ENCODE results near the gene CFI.
"Not testable (repeated sequence)": the region's sequence is repeated elsewhere in the genome, so short reads cannot be mapped to it uniquely, and the experiment has no call there.

The CFI gene

DNA sequence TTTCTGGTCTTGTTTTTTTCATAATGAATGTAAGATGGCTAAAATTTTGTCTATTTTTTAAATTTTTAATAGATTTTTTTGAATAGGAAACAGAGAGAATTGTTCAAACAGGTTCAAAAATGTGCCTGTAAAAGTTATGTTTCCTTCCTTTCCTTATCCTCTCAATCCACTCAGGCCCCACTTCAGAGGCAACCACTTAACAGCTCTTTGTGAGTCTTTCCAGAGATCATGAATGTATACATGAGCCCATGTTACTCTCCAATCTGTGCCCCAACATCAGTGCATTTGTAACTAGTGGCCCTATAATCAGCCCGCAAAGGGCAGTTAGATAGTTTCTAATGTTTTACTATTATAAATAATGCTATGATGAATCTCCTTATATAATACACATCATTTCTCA, 14.0 kb downstream of the CFI start:
- no peak for DNase-seq

DNA sequence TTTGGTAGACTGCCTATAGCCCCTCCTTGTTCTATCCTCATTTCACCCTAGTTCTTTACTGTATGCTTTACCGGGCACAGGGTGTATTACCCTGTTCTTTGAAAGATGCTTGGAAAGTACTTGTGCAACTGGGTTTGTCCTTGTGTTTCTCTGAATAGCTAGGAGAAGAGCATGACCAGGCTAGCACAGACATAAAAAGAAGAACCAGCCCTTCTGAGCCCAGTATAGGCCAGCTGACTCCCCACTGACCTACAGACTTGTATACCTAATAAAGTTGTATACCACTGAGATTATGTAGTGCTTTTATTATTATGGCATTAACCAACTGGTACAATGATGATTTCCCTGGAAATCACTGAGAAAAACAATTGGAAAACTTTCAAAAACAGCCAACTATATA, 15.0 kb downstream of the CFI start:
- no peak for DNase-seq

DNA sequence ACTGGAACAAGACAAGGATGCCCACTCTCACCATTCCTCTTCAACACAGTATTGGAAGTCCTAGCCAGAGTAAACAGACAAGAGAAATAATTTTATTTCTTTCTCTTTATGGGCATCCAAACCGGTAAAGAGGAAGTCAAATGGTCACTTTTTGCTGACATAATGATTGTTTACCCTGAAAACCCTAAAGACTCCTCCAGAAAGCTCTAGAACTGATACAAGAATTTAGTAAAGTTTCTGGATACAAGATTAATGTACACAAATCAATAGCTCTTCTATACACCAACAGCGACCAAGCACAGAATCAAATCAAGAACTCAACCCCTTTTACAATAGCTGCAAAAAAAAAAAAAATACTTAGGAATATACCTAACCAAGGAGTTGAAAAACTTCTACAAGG, 19.7 kb downstream of the CFI start:
- DNase-seq = not testable (repeated sequence)

DNA sequence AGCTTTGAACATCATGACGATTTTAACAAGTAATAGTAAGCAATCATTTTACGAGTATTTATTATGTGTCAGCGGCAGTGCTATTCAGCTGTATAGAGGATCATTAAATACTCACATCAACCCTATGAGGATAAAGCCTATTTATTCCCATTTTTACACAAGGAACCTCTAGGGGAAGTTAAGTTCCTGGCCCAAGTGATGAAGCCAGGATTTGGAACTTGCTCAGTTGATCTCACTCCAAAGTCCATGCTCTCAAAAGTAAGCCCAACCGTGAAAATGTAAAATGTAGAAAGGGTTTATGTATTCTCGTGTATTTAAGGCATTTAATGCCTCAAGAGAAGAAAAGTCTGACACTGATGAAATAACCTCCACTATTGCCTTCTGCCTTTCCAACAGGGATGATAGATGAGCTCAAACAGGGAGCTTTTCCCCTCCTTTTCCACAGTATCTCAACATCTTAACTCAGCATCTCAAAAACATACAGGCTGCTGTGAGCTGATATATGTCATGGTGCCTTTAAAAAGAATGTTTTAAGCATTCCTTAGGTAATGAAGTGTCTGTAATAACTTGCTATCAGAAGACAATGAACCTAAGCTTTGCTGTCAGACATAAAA, 36.9 kb downstream of the CFI start:
- DNase-seq = no peak

DNA sequence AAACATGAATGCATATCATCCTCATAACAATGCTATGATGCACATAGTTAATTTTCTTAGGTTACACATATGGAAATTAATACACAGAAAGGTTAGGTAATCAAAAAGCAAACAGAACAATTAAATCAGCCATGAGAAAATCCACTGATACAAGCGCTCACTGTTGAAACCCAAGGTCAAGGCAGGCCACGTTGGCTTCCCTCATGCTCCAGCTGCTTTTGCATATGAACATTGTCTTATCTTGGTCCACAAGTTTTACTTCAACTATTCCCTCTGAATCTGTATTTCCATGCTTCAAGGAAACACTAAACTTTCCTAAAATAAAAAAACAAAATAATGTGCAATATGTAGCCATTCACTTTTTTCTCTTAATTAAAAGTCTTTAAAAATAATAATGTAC, 37.4 kb downstream of the CFI start:
- DNase-seq = no peak

DNA sequence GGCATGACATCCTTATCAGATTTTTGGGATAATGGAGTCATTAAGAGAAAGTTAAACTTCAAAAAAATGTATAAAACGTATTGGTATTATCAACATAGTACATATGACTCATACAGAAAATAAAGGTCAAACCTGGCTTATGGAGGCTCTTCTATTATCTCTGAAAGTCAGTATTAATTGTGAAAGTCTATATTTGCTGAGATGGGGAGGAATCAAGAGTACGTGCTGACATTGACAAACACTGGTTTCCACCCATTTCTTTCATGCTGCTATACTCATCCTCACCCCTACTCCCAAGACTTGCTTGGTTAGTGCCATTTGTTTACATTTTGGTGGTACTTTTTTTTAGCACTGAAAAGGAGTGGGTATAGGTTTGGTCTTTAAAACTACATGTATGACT, 41.1 kb downstream of the CFI start:
- DNase-seq = no peak

DNA sequence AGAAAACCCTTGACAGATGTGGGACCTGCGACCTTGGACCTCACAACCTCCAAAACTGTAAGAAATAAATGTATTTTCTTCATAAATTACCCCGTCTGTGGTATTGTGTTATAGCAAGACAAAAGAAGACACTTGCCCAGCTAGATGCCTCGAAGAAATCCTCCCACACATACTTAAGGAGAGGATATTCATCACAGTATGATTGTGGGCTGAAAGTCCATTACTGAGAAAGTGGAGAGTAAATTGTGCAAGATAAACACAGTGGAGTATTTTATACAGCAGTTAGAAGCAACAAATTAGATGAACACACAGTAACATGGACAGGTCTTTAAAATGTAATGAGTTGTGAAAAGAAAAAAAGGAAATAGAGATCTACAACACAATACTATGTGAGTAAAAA, 46.1 kb downstream of the CFI start:
- no peak for DNase-seq

DNA sequence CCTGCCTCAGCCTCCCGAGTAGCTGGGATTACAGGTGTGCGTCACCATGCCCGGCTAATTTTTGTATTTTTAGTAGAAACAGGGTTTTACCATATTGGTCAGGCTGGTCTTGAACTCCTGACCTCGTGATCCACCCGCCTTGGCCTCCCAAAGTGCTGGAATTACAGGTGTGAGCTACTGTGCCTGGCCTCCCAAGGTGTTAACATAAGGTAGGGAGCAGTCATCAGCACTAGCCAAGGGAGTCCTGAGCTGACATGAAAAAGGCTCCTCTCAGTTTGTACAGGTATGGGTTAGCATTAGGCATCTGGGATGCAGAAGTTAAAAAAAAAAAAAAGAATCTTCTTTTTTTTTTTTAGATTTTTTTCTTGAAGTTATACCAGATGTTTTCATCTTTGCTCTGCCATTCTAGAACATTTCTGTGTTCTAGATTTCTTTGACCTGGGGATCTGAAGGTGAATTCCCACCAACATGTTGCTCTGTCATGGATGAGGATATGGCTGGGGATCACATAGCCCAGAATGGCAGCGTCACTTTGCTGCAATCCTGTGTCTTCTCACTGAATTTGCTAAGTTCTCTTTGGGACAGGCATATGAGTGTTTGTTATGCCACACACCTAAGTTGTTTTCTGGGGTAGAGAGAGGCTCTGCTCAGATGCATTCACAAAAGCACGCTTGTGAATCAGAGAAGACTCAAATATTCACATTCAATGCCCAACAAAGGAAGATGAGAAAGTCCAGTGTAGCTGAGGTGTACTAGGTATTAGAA, 47.5 kb downstream of the CFI start:
- DNase-seq = no peak

DNA sequence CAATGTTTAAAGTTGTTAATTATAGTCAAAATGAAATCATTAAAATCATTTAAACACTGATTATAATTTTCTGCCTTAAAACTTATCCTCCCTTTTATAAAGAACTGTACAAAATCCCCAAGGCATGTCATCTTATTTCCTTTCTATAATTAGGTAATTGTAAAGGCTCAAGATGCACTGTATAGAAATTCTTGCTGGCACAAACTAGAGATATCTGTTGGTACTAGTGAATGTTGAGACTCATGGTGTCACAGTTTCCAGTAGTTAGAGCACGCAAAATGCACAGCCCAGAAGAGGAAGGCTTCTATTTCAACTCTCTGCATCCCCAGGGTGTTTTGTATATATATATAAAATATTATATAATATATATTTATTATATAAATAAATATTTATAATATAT, 49.3 kb downstream of the CFI start:
- no peak for DNase-seq

DNA sequence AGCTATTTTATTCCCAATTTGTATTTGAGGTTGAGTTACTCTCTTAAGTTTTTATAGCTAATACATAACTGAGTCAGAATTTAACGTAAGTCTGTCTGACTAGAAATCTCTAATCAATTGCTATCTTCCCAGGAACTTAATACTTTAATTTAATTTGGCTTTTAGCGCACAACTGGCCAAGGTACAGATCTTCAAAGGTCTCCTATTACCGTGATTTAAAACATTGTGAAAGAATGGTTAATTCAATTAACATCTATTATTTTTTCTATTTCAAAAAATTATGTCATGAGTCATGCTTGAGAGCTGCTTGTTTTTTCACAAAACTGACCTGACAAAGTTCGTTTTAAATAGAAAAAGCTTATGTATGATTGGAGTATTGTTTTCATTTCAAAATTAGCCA, 49.9 kb downstream of the CFI start:
- no peak for DNase-seq

DNA sequence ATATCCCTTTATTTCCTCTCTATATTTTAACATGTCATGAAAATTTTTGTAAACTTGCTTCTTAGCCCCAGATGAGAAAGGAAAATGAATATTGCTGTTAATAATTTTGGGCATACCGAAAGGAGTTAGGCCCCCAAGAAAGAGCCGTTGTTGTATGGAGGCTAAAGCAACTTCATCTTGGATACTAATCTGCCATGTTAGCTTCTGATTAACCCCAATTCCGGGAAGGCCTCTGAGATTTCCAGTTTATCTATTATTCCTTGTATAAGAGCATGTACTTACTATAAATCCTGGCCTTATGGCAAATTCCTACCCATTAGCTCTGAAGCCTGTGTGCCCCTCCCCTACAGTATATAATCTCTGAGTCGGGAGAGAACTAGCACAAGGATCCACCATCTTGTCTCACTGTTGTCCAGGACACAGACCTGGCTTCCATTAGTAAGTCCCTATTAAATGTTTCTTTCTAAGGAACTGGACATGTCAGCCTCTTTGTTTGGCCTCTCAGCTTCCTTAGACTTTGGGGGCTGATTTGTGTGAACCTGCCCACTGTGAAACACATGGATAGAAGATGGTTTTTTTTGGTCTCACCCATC, 51.1 kb downstream of the CFI start:
- DNase-seq = no peak

DNA sequence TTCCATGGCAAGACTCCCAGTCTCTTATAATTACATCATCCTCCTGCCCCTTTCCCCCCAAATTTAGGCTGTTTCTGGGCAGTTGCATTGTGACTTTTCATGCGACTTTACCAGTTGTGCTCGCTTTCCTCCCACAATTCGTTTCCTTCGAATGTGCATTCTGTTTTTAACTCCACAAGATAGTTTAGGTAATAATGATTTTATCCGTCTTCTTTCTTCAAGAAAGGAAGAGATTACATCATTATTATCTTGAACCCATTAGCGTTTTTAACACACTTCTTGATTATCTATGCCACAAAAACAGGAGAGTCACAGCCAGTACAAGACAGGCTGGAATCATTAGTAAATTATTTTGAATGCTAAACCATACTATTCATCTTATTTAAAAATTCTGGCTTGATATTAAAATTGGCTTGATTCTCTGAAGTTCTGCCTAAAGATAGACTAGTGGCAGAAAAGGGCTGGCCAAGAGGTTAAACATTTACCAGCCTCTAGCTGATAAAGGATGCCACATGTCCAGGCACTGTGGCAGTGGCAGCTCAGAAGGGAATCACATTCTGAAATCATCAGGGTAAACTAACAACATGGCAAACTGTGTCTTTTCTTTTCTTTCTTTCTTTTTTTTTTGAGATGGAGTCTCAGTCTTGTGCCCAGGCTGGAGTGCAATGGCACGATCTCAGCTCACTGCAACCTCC, 52.3 kb downstream of the CFI start:
- no peak for DNase-seq

DNA sequence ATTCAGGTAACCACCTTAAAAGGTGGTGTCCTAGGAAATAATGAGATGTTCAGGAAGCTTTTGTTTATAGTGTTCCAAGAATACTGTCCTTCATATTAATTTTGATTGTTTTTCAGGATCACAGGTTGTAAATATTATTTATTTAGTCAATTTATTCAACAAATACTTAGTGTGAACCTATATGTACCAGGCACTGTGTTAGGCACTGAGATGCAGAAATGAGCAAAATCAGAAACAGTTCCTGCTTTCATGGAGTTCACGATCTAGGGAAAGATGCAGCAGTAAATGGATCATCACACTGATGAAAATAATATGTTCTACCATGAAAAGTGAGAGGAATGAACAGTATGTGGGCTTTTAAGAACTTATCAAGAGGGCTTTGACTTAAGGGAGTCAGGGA, 53.7 kb downstream of the CFI start:
- no peak for DNase-seq

DNA sequence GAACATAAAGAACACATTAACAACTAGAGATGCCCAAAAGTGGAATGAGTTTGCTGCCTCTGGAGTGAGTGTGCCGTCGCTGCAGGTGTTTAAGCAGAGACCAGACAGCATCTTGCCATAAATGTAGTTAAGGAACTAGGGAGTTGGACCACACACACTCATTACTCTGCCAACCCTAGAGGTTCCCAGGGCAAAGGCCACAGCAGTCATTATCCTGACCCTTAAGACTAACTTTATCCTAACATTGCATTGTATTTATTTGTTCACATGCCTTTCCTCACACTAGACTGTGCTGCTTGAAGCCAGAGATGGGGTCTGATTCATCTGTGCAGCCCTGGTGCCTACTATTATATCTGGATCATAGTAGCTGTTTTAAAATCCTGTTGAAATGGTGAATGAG, 55.1 kb downstream of the CFI start:
- no peak for DNase-seq

DNA sequence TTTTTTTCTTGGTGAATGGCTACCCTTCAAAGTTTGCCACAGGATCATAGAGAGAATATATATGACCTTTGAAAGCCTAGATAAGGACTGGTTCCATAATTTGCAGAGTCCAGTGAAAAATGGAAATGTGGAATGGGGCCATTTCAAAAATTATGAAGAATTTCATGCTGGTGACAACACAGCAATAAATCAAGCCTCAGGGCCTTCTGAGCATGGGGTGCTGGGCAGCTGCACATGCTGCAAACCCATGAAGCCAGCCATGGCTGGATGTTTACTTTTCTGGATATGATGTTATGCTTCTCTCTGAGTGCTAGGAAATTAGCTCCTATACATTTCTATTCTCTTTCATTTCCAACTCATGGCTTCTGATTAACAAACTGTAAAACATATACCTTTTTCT, 56.0 kb downstream of the CFI start:
- DNase-seq = no peak

DNA sequence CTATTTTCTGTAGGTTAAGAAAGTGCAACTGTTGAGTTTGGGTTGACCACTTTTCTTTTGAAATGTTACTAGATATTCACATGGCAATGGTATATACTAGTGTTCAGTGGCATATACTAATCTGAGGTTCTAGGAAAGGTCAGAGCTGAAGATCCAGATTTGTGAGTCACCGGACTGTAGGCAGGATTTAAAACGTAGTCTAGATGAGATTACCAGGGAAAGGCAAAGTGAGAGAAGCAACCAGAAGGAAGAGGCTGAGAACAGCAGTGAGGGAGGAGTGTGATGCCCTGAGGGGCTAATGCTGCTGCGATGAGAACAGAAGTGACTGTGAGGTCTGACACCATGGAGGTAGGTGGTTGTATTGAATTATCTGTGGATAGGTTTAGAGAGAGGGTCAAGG, 62.3 kb downstream of the CFI start:
- DNase-seq = no peak

DNA sequence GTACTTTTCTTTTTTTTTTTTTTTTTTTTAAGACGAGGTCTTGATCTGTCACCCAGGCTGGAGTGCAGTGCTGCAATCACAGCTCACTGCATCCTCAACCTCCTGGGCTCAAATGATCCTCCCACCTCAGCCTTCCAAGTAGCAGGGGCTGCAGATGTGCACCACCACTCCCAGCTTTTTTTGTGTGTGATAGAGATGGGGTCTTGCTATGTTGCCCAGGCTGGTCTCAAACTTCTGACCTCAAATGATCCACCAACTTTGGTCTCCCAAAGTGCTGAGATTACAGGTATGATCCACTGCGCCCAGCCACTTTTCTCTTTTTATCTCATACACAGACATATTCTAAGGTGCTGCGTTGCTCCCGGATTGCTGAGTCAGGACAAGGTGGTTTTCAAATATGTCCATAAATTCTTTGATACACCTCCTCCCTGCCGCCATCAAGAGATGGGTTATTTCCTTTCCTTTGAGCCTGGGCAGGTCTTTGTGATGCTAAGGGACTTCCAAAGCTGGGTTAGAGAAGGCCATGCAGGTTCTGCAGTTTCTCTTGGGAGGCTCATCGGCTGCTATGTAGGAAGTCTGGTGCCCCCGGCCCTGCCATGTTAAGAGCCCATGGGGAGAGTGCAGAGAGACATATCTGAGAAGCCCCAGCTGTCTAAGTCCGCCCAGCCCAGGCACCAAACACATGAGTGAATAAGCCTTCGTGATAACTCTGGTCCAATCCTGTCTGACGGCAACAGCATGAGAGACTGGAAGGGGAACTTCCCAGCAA, 63.5 kb downstream of the CFI start:
- no peak for DNase-seq

DNA sequence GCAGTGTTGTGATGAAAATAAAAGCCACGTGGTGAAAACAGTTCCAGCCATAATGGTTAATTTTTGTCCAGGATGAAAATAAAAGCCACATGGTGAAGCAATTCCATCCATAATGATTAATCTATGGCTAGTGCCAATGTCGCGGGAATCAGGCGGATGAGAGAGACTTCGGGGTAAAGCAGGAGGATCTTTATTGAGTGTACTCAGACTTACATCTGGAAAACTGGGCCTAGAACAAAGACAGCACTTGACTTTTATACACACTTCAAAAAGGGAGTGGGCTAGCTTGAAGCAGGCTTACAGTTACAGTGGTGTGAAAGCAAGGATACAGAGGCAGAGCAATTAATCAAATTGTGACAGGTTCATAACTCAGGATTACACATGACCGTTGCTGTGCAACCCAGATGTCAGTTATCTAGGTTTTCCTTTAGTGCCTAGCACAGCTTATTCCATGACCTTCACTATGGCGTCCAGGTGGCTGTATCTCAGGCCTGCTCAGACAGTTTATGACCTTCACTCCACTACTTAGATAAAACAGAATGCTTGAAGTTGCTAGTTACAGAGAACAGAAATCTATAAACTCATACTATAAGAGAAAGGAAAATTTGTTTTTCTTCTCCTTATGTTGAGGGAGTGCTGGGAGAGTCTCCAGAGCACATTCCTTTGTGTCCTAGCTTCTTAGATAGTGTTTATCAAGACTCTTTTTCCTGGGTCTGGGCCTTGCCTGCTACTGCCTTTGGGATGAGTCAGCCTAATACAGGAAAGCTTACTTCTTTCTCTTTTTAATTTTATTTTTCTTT, 66.0 kb downstream of the CFI start:
- DNase-seq = no peak

DNA sequence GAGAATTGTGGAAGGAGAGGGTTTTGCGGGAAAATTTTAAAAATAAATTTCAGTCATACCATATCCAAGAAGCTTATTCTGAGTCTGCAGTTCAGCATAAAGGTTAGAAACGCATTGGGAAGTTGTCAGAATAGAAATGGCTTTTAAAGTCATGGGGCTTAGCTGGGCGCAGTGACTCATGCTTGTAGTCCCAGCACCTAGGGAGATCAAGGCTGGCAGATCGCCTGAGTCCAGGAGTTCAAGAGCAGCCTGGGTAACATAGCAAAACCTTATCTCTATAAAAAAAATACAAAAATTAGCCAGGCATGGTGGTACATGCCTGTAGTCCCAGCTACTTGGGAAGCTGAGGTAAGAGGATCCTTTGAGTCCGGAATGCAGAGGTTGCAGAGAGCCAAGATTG, 68.1 kb downstream of the CFI start:
- DNase-seq = no peak

DNA sequence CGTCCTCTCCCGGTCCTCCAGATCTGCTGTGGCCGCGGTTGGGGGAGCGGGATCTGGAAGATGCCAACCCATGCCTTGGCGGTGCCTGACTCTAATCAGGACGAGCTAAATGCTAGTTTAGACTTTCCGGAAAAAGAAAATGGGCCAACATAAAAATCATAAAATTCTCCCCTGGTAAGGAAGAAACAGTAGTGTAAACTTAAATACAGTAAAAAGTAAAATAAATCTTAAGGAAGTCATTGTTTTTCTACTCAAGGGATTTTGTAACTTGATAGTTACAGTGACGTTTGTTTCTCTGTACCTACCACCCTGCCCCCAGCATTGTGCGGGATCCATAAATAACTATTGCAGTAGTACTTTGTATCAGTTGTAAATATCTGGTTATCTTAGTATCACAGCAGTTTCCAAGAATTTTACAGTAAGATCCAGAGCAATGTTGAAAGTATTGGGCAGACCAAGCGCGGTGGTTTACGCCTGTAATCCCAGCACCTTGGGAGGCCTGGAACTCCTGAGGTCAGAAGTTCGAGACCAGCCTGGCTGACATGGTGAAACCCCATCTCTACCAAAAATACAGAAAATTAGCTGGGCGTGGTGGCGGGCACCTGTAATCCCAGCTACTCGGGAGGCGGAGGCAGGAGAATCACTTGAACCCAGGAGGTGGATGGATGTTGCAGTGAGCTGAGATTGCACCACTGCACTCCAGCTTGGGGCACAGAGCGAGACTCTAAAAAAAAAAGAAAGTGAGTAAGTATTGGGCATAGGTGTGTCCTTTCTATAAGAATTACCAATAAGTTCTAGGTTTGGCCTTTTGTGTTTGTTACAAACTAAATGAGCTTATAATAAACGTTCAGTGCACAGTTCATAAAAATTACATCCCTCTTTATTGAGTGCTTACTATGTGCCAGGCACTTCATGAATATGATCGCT, 70.9 kb downstream of the CFI start:
- DNase-seq = no peak
